HL-60 (cell line): Measurements from ENCODE around the gene HNRNPF.
"Not testable (repeated sequence)": the region's sequence is repeated elsewhere in the genome, so short reads cannot be mapped to it uniquely, and the experiment has no call there.

Experiments used
- CTCF ChIP-seq: IDR thresholded peaks from one replicate; pipeline ENCODE4 v1.5.1; 2011; ENCODE audit warnings: low read length, control low read depth, inconsistent platforms; ENCODE audit not compliant: insufficient read depth
- GABPA ChIP-seq: IDR thresholded peaks from 2 replicates; pipeline ENCODE4 v1.6.1; 2012; ENCODE audit warnings: low read depth
- POLR2AphosphoS5 ChIP-seq: IDR thresholded peaks from 2 replicates; pipeline ENCODE4 v1.6.1; 2012; ENCODE audit warnings: low read depth
- REST ChIP-seq: IDR thresholded peaks from 2 replicates; pipeline ENCODE4 v1.6.1; 2012; ENCODE audit warnings: low read depth; ENCODE audit not compliant: insufficient replicate concordance
- SPI1 ChIP-seq: IDR thresholded peaks from 2 replicates; pipeline ENCODE4 v1.6.1; 2012; ENCODE audit warnings: low read depth, mild to moderate bottlenecking, borderline replicate concordance

GRCh38 chr10:43456561-43456960, 47.6 kb upstream of the HNRNPF start:
- not testable (repeated sequence) for TF ChIP-seq CTCF, POLR2AphosphoS5, GABPA, REST, SPI1
